Measurements from ENCODE around the gene CRHR2.

Gene CRHR2

DNA sequence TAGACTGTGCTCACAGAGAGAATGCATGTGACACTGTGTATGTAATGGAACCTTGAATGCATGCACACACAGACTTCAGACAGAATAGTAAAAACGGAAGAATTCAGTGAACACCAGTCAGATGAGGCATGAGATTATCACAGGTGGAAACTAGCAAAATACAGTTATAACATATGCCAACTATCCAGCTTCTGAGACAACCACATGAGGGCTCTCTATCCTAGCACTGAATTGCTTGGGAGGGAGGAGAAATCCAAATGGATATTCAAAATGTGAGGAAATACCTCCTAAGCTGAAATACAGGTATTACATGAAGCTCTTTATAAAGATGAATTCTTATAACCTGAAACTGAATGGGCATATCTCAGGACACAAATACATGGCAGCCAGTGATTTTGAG, 57.0 kb downstream of the CRHR2 start:
- H3K27ac ChIP-seq (ENCODE audit: low read depth, low read length, poor library complexity, severe bottlenecking) = no peak overlapping the region
- H3K9me3 ChIP-seq (ENCODE audit: low read length) = no peaks in the 10 kb centered on the region
- no peak for TF ChIP-seq CTCF (IDR thresholded peaks at IDR 0.05; ENCODE audit: low read length)
- no peak for TF ChIP-seq EZH2 (IDR thresholded peaks at IDR 0.05; ENCODE audit: borderline replicate concordance, low read length)
- H3K36me3 ChIP-seq (ENCODE audit: insufficient read depth, low read length) = peaks cover 98% of the 10 kb centered on the region
- H3K79me2 ChIP-seq (ENCODE audit: insufficient read depth, low read length) = no peaks in the 10 kb centered on the region
- no peak overlapping the region for H3K4me2 ChIP-seq (ENCODE audit: low read length)
- H3K27me3 ChIP-seq (ENCODE audit: insufficient read depth, low read length) = no peaks in the 10 kb centered on the region
- no peaks in the 10 kb centered on the region for H3K4me1 ChIP-seq (ENCODE audit: insufficient read depth, low read length, severe bottlenecking)
- no peak overlapping the region for H3K9ac ChIP-seq (ENCODE audit: low read length)
- no peaks in the 10 kb centered on the region for H3F3A ChIP-seq (ENCODE audit: insufficient read depth, low read length)
- no peaks in the 10 kb centered on the region for H3K9me2 ChIP-seq (ENCODE audit: low read depth, low read length)
- H4K20me1 ChIP-seq (ENCODE audit: insufficient read depth, low read length) = no peaks in the 10 kb centered on the region
- H2AFZ ChIP-seq (ENCODE audit: low read length) = no peak overlapping the region
- no peak overlapping the region for H3K4me3 ChIP-seq (ENCODE audit: low read depth, low read length, poor library complexity, severe bottlenecking)

DNA sequence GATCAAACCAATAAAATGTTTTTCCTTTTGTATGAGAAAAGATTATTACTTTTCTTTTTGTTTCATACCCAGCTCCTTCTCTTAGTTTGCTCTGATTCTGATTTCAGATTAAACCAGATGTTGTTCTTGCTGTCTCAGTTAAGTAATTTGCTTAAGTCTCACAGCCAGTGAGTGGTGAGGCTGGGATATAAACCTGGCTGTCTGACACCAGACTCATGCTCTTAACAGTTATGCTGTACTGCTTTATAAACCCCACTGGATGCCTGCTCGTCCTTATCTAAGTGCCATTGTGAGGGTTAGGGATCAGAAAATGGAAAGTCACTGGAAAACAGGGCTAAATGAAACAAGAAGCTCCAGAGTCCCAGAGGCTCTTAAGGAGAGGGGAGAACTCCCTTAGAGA, 63.3 kb downstream of the CRHR2 start:
- Histone ChIP-seq H3K4me2 (ENCODE audit: low read length) (no peak overlapping the region), H3K9ac (ENCODE audit: low read length) (no peak overlapping the region), H3K36me3 (ENCODE audit: insufficient read depth, low read length) (peaks cover 95% of the 10 kb centered on the region), H3K4me3 (ENCODE audit: low read depth, low read length, poor library complexity, severe bottlenecking) (no peak overlapping the region), H3K9me3 (ENCODE audit: low read length) (no peaks in the 10 kb centered on the region), H3K27me3 (ENCODE audit: insufficient read depth, low read length) (no peaks in the 10 kb centered on the region), H4K20me1 (ENCODE audit: insufficient read depth, low read length) (no peaks in the 10 kb centered on the region), H3F3A (ENCODE audit: insufficient read depth, low read length) (no peaks in the 10 kb centered on the region), H3K4me1 (ENCODE audit: insufficient read depth, low read length, severe bottlenecking) (no peaks in the 10 kb centered on the region), H3K27ac (ENCODE audit: low read depth, low read length, poor library complexity, severe bottlenecking) (no peak overlapping the region), H3K9me2 (ENCODE audit: low read depth, low read length) (no peaks in the 10 kb centered on the region), H2AFZ (ENCODE audit: low read length) (no peak overlapping the region), H3K79me2 (ENCODE audit: insufficient read depth, low read length) (no peaks in the 10 kb centered on the region)
- TF ChIP-seq EZH2 (IDR thresholded peaks at IDR 0.05; ENCODE audit: borderline replicate concordance, low read length) (no peak), CTCF (IDR thresholded peaks at IDR 0.05; ENCODE audit: low read length) (no peak)

- Histone ChIP-seq H3K9ac (ENCODE audit: low read length) (no peak overlapping the region), H2AFZ (ENCODE audit: low read length) (no peak overlapping the region), H3K4me1 (ENCODE audit: insufficient read depth, low read length, severe bottlenecking) (no peaks in the 10 kb centered on the region), H3K36me3 (ENCODE audit: insufficient read depth, low read length) (peaks cover 95% of the 10 kb centered on the region), H3K9me3 (ENCODE audit: low read length) (no peaks in the 10 kb centered on the region), H3K27me3 (ENCODE audit: insufficient read depth, low read length) (no peaks in the 10 kb centered on the region), H3K4me3 (ENCODE audit: low read depth, low read length, poor library complexity, severe bottlenecking) (no peak overlapping the region), H3K79me2 (ENCODE audit: insufficient read depth, low read length) (no peaks in the 10 kb centered on the region), H3K27ac (ENCODE audit: low read depth, low read length, poor library complexity, severe bottlenecking) (no peak overlapping the region), H3K4me2 (ENCODE audit: low read length) (no peak overlapping the region), H4K20me1 (ENCODE audit: insufficient read depth, low read length) (no peaks in the 10 kb centered on the region), H3K9me2 (ENCODE audit: low read depth, low read length) (no peaks in the 10 kb centered on the region), H3F3A (ENCODE audit: insufficient read depth, low read length) (no peaks in the 10 kb centered on the region)
- no peak for TF ChIP-seq CTCF (IDR thresholded peaks at IDR 0.05; ENCODE audit: low read length)
- TF ChIP-seq EZH2 (IDR thresholded peaks at IDR 0.05; ENCODE audit: borderline replicate concordance, low read length) = no peak
These were observed 64.1 kb downstream of the CRHR2 start for GRCh38 chr7:30618080-30618676.
